ENCODE results near the gene AKR1A1. TPM values are rescaled to one million over a fixed set of nuclear protein-coding genes. Genes with fewer than 3 reads are reported as not detected.
"Not testable (repeated sequence)": the region's sequence is repeated elsewhere in the genome, so short reads cannot be mapped to it uniquely, and the experiment has no call there.

The AKR1A1 gene
- total RNA-seq: 189 and 290 TPM in 2 replicates

GRCh38 chr1:45550401-45551351, at the start of gene AKR1A1:
AKR1A1 (plus strand) TSS chr1:45550826; CDS start chr1:45561795, 10,969 bp downstream.
- peak; percentile 83 to 93 for DNase-seq (ENCODE audit: low read depth in 2 of 2)

GRCh38 chr1:45501505-45501859, 49.1 kb upstream of the AKR1A1 start:
- DNase-seq (ENCODE audit: low read depth in 2 of 2): no peak

- no peak for DNase-seq (ENCODE audit: low read depth in 2 of 2)
Observed at GRCh38 chr1:45503462-45504360, 46.9 kb upstream of the AKR1A1 start.

- DNase-seq (ENCODE audit: low read depth in 2 of 2): no peak
Observed at GRCh38 chr1:45507195-45507594, 43.4 kb upstream of the AKR1A1 start.

- no peak for DNase-seq (ENCODE audit: low read depth in 2 of 2)
Observed at GRCh38 chr1:45507893-45508292, 42.7 kb upstream of the AKR1A1 start.

- DNase-seq (ENCODE audit: low read depth in 2 of 2): peak in 1 of 2 donors; percentile 19
Observed at GRCh38 chr1:45508295-45509151, 42.1 kb upstream of the AKR1A1 start.

GRCh38 chr1:45510036-45510971, 40.3 kb upstream of the AKR1A1 start:
- DNase-seq (ENCODE audit: low read depth in 2 of 2): no peak

GRCh38 chr1:45510972-45511527, 39.6 kb upstream of the AKR1A1 start:
- no peak for DNase-seq (ENCODE audit: low read depth in 2 of 2)

GRCh38 chr1:45512641-45513054, 38.0 kb upstream of the AKR1A1 start:
- peak; percentile 78 to 86 for DNase-seq (ENCODE audit: low read depth in 2 of 2)

- not testable (repeated sequence) for DNase-seq (ENCODE audit: low read depth in 2 of 2)
Observed at GRCh38 chr1:45513532-45514260, 36.9 kb upstream of the AKR1A1 start.

- no peak for DNase-seq (ENCODE audit: low read depth in 2 of 2)
Observed at GRCh38 chr1:45516036-45516435, 34.6 kb upstream of the AKR1A1 start.

- no peak for DNase-seq (ENCODE audit: low read depth in 2 of 2)
Observed at GRCh38 chr1:45516465-45516864, 34.2 kb upstream of the AKR1A1 start.

- DNase-seq (ENCODE audit: low read depth in 2 of 2): not testable (repeated sequence)
Observed at GRCh38 chr1:45518366-45518765, 32.3 kb upstream of the AKR1A1 start.

GRCh38 chr1:45518910-45519309, 31.7 kb upstream of the AKR1A1 start:
- DNase-seq (ENCODE audit: low read depth in 2 of 2): no peak

- not testable (repeated sequence) for DNase-seq (ENCODE audit: low read depth in 2 of 2)
Observed at GRCh38 chr1:45519774-45520173, 30.9 kb upstream of the AKR1A1 start.

- DNase-seq (ENCODE audit: low read depth in 2 of 2): peak; percentile 95
Observed at GRCh38 chr1:45521413-45522323, 29.0 kb upstream of the AKR1A1 start, which contains the start of gene PRDX1. PRDX1 (minus strand) TSS chr1:45521884; CDS start chr1:45519043, 2,841 bp downstream.

- DNase-seq (ENCODE audit: low read depth in 2 of 2): peak in 1 of 2 donors; percentile 57
Observed at GRCh38 chr1:45522324-45523104, 28.1 kb upstream of the AKR1A1 start.
